ENCODE measurements around the gene SLC34A3. TPM values are rescaled to one million over a fixed set of nuclear protein-coding genes. Genes with fewer than 3 reads are reported as not detected.

Gene SLC34A3
- total and polyA plus RNA-seq, 12 donors: not detected

DNA sequence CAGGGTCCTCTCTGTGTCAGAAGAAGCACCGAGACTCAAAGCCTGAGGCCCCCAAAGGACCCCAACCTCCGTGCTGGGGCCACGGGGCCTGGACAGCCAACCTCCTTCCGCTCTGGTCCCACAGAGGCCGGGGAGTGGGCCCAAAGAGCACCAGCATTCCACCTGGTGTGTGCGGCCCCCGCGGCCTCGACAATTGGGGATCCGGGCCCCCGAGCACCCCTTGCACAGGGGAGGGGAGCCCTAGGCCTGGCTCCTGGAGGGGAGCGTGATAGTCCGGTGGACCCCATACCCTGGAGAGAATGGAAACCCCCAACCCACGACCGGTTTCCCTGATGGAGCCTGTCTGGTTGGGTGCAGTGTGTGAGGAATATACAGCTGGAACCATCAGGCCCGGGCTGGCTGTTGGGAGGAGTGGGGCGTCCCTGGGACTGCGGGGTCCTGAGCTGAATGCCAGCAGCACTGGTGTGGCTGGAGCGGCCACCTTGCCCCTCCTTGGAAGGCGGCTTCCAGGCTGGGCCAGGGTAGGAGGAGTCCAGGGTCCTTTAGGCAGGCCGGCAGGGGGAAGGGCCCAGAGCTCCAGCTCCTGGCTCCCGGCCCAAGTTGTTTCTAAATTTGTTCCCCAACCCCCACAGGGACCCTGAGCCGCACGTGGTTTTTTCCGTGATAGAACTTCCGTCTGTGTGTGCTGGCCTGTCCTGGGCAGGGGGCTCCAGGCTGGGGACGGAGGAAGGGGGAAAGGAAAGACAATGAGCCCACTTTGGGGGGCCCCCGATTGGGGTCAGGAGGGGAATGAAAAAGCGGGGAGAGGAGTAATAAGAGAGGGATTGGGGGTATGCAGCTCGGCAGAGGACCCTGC, 46.0 kb downstream of the SLC34A3 start:
- Histone ChIP-seq H3K36me3 (peaks cover 8 to 51% (median 21%) of the 10 kb centered on the region in 9 donors), H3K4me3 (peak overlapping the region; percentile 37 to 70 (median 60)), H3K9me3 (no peaks in the 10 kb centered on the region), H3K27me3 (no peaks in the 10 kb centered on the region), H3K27ac (peak overlapping the region; percentile 91 to 100 (median 98)), H3K4me1 (peaks cover 32 to 85% (median 66%) of the 10 kb centered on the region in 9 donors)
- WGBS, 2 donors: 26 to 27% methylated on average over 30 of the region's 30 CpGs
- peak; percentile 69 to 92 (median 82) for ATAC-seq
- TF ChIP-seq, protein P1, sequence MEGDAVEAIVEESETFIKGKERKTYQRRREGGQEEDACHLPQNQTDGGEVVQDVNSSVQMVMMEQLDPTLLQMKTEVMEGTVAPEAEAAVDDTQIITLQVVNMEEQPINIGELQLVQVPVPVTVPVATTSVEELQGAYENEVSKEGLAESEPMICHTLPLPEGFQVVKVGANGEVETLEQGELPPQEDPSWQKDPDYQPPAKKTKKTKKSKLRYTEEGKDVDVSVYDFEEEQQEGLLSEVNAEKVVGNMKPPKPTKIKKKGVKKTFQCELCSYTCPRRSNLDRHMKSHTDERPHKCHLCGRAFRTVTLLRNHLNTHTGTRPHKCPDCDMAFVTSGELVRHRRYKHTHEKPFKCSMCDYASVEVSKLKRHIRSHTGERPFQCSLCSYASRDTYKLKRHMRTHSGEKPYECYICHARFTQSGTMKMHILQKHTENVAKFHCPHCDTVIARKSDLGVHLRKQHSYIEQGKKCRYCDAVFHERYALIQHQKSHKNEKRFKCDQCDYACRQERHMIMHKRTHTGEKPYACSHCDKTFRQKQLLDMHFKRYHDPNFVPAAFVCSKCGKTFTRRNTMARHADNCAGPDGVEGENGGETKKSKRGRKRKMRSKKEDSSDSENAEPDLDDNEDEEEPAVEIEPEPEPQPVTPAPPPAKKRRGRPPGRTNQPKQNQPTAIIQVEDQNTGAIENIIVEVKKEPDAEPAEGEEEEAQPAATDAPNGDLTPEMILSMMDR (IDR thresholded peaks at IDR 0.05): no peak
- intact Hi-C loops (cut with DNase I): no loop called here
- DNase-seq: peak; percentile 89 to 94

DNA sequence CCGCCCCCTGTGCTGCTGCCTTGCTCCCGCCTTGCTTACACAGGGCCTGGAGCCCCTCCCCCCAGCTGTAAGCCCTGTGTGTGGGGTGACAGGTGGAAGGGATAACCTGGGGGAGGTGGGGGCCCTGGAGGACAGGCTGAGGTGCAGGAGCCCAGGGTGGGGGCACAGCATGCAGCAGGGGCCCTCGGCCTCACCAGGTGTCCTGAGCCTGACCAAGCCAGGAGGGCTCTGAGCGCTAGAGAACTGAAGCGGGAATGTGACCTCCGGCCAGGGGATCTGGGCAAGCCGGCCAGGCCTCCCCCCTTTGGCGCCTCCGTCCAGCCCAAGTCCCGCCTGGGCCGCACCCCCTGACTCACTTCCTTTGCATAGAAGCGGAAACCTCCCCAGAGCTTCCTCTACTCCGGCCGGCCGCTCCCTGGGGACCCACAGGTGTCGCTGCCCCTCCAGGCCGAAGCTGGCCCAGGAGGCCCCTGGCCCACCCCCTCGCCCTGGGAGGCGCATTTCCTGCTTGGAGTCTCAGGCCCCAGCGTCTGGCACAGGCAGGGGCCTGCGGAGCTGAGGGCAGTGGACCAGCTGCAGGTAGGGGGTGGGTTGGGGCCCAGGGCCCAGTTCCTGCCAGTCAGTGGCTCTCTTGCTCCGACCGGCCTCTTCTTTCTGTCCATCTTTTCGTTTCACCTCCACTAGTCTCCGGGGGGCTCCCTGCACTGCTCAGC, 46.8 kb downstream of the SLC34A3 start, which contains the start of gene TOR4A:
Gene TOR4A, plus strand, starts transcription at position 398 of the 713 bp plus-strand sequence. CDS start 964 bp downstream, outside the sequence.
- peak within 1 kb of the TSS; percentile 37 to 70 (median 60) for H3K4me3 ChIP-seq
- no peaks in the 10 kb centered on the region for H3K9me3 ChIP-seq
- intact Hi-C loops (cut with DNase I): no loop called here
- DNase-seq (peak; percentile 90 to 95), ATAC-seq (peak; percentile 73 to 92 (median 84))
- H3K27me3 ChIP-seq: no peaks in the 10 kb centered on the region
- TF ChIP-seq, protein P1 (IDR thresholded peaks at IDR 0.05): peak in 5 of 9 donors; percentile 26 to 50 (median 38)
- H3K36me3 ChIP-seq: peaks cover 3 to 51% (median 14%) of the 10 kb centered on the region in 9 donors
- H3K4me1 ChIP-seq: peaks cover 30 to 80% (median 58%) of the 10 kb centered on the region in 9 donors
- peak within 1 kb of the TSS; percentile 91 to 100 (median 98) for H3K27ac ChIP-seq
- WGBS, 2 donors: 1 to 5% methylated on average over 25 of the region's 25 CpGs

DNA sequence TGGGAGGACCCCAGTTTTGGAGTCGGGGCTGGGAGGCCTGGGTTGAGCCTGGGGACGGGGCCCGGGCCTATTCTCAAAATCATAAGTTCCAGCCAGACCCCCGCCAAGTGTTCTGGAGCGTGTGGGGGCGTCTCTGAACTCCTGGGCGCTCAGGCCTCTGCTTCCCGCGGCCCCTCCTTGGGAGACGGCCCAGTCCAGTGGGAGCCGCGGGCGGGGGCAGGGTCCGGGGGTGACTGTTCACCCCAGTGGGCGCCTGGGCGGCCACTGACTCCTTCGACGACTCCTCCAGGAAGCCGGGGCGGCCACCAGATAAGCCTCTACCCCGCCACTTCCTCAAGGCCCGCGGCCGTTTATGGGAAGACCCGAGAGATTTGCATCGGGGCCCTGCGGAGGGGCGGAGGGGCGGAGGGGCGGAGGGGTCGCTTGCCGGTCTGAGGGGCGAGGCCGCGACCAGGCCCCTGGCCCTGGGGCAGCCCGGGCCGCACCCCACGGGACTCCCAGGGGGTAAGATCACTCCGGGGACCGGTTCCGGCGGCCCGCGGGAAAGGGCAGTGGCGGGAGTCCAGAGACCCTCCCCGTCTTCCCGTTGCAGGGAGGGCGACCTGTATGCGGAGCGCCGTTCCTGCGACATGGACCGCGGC, 47.5 kb downstream of the SLC34A3 start:
- no peaks in the 10 kb centered on the region for H3K9me3 ChIP-seq
- peak overlapping the region; percentile 91 to 100 (median 98) for H3K27ac ChIP-seq
- H3K27me3 ChIP-seq: no peaks in the 10 kb centered on the region
- intact Hi-C loops (cut with DNase I): no loop called here
- ATAC-seq: peak; percentile 1 to 34 (median 10)
- peaks cover 0 to 51% (median 7%) of the 10 kb centered on the region in 9 donors for H3K36me3 ChIP-seq
- WGBS, 2 donors: 2 to 8% methylated on average over 54 of the region's 54 CpGs
- DNase-seq: peak; percentile 35 to 62
- TF ChIP-seq, protein P1 (IDR thresholded peaks at IDR 0.05): no peak
- peaks cover 30 to 82% (median 57%) of the 10 kb centered on the region in 9 donors for H3K4me1 ChIP-seq
- H3K4me3 ChIP-seq: peak overlapping the region; percentile 37 to 70 (median 60)

Measured in heart right ventricle (tissue), 16 donors.